ENCODE measurements around the gene ZNF365. TPM values are rescaled to one million over a fixed set of nuclear protein-coding genes. Genes with fewer than 3 reads are reported as not detected.

The ZNF365 gene
- total RNA-seq: 2.9 and 5.5 TPM in 2 replicates

GRCh38 chr10:62373995-62374861 is at the start of gene ZNF365:
Gene ZNF365 (plus strand): TSS chr10:62374369. CDS start chr10:62376194, 1,825 bp downstream.

Other genes starting within 250 kb of the ZNF365 start
- gene RTKN2, start 105.5 kb upstream of the ZNF365 start, total RNA-seq: under 0.01 and 1.7 TPM in 2 replicates